GM12873 (cell line): Measurements from ENCODE around the gene ROCK2.

Experiments
- TF ChIP-seq, protein P1 (sequence below): IDR thresholded peaks from 2 replicates; pipeline ENCODE4 v1.5.1; 2012; ENCODE audit warnings: low read depth, mild to moderate bottlenecking, moderate library complexity, low read length, control low read depth; ENCODE audit not compliant: insufficient read depth; ENCODE audit errors: missing control alignments

ROCK2 gene

GRCh38 chr2:11160731-11161455 is 183.5 kb downstream of the ROCK2 start:
- TF ChIP-seq, protein P1, sequence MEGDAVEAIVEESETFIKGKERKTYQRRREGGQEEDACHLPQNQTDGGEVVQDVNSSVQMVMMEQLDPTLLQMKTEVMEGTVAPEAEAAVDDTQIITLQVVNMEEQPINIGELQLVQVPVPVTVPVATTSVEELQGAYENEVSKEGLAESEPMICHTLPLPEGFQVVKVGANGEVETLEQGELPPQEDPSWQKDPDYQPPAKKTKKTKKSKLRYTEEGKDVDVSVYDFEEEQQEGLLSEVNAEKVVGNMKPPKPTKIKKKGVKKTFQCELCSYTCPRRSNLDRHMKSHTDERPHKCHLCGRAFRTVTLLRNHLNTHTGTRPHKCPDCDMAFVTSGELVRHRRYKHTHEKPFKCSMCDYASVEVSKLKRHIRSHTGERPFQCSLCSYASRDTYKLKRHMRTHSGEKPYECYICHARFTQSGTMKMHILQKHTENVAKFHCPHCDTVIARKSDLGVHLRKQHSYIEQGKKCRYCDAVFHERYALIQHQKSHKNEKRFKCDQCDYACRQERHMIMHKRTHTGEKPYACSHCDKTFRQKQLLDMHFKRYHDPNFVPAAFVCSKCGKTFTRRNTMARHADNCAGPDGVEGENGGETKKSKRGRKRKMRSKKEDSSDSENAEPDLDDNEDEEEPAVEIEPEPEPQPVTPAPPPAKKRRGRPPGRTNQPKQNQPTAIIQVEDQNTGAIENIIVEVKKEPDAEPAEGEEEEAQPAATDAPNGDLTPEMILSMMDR, result no peak

GRCh38 chr2:11160256-11160655 is 184.2 kb downstream of the ROCK2 start:
- TF ChIP-seq, protein P1, result no peak

GRCh38 chr2:11159574-11160170 is 184.8 kb downstream of the ROCK2 start:
- TF ChIP-seq, protein P1, result no peak

- TF ChIP-seq, protein P1, result no peak
Measured at GRCh38 chr2:11158916-11159573, 185.4 kb downstream of the ROCK2 start.

DNA sequence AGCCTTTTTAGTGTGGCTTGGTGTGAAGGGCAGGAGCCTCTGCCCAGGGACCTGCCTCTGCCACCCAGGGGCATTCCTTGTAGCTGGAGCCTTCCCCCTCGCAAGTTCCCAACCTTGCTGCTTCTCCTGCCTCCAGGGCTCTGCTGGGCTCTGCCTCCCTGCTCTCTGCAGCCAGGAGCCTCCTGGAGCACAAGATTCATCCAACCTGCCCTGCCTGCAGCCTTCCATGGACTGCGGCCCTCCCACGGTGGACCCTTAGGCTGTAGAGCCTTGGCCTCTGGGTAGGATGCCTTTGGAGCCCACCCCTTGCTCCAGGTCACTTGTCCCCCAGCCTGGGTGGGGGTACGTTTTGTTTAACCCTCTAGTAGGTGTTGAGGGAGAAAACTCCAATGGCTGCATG is 186.7 kb downstream of the ROCK2 start:
- TF ChIP-seq, protein P1, result no peak

DNA sequence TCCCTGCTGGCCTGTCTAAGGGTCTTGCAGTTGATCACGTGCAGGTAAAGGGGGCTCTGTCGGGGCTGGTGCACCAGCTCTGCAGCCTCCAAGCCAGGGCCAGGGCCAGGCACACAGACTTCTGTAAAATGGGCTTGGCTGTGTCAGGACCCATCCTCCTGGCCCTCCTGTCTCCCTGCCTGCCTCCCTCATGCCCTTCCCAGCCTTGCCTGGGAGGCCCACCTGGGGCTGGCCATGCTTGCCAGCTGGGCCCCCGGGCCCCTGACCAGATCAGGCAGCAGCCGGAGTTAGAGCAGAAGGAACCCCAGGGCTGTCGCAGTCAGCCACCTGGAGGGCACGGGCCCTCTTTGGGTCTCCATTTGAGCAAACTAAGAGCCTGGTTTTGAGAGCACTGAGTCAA is 187.1 kb downstream of the ROCK2 start:
- TF ChIP-seq, protein P1, result no peak

GRCh38 chr2:11156396-11157075 is 187.9 kb downstream of the ROCK2 start:
- TF ChIP-seq, protein P1, result no peak
